GM21717 (cell line): ENCODE data around the gene DSEL.

Experiments
- ATAC-seq: cut with Tn5 transposase; IDR thresholded peaks from one replicate; pipeline ENCODE4 v1.9.1; 2021; ENCODE audit warnings: mild to moderate bottlenecking, moderate library complexity; ENCODE audit not compliant: unreplicated experiment

DSEL gene

DNA sequence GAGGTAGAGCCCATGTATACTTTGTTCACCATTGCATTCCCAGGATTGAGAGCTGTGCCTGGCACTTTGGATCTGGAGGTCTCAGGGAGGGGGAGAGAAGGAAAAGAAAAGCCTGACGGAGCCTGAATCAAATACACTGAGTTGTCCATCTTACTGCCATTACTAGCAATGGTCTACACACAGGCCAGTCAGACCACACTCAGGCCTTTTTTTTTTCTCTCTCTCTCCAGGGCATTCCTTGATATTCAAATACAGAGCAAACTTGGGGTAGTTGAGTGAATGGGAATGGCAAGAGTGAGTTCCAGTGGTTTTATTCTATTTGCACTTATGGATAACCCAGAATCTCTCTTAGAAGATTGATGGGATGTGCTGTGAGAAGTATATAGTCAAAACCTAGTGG, 11.8 kb downstream of the DSEL start:
- ATAC-seq = no peak

GRCh38 chr18:67500522-67501205, 15.9 kb downstream of the DSEL start:
- ATAC-seq = no peak

DNA sequence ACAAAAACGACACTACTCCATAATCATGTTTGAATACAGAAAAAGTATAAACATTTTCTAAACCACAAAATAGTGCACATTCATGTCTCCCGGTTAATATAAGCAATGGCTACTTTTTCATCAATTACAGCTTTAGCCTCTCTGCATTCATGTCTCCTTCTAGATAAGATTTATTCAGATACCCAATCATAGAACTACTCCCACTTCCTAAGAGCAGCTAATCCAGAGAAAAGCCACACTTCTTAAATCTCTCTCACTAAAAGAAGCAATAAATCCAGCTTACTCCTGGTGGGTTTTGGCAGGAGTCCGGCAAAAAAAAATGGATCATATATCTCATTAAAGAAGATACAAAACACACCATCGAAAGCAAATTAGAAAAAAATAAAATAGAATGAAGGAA, 20.1 kb downstream of the DSEL start:
- no peak for ATAC-seq

DNA sequence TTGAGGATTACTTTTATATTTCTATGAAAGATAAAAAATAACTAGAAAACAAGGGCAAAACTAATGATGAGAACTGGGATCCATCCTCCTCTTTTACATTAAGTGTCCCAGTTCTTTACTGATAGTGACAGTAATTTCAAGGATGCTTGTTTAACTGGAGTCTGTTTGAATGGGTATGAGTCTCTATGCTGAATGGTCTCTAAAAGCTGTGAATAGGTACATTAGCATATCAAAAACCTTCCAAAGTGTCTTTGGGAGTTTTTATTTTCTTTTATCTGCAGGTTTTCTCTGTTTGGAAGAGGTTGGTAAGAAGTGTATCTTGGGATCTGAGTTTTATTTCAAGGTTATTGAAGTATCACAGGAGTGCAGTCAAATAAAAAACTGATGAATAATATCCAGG, 30.0 kb downstream of the DSEL start:
- ATAC-seq = no peak

DNA sequence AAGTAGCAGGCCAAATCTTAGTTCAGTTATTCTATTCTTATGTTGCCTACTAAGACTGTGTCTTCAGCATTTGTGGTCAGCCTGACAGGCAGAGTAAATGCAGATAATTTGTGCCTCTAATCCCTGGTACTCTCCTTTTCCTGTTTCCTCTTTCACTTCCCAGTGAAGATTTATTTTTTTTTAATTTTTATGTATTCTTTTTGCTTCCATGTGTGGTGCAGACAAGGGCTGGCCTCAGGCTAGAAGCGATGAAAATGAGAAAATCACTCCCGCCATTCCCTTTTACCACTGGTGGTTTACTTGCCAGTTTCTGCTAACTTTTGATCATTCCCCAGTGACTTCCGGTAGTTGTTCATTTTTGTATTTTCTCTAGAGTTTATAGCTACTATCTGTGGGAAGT, 30.9 kb downstream of the DSEL start:
- ATAC-seq = no peak

DNA sequence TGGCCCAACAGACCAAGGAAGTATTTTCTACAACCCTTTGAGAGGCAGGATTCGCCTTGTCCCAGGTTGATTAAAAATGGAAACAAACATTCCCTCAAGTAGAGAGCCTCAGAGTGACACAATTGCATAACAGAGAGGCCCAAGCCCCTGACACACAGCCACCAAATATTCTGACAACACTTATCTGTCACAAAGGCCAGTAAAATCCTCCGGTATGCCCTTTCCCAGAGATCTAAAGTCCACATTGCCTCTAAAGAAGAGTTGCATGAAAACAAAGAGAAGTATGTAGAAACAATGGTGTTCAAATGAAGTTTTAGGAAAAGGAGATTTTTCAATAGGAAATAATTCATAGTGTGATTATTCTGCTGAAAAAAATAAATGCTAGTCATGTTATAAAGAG, 32.1 kb downstream of the DSEL start:
- ATAC-seq = no peak

DNA sequence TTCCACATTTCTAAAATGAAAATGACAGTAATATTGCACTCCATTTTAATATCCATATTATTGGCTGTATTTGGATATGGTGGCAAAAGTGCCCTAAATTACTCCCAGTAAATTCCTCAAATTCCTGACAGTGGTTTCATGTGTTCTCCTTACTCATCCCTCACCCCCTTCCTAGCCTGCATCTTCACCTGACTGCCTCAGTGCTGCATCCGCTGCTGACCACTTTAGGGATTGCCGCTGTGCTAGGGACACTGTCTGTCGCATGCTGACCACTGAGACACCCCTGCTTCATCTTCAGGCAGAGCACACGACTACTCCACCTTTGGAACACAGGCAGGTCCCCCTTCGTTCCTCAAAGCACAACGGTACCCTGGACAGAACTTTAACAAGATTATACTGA, 32.6 kb downstream of the DSEL start:
- ATAC-seq = no peak

DNA sequence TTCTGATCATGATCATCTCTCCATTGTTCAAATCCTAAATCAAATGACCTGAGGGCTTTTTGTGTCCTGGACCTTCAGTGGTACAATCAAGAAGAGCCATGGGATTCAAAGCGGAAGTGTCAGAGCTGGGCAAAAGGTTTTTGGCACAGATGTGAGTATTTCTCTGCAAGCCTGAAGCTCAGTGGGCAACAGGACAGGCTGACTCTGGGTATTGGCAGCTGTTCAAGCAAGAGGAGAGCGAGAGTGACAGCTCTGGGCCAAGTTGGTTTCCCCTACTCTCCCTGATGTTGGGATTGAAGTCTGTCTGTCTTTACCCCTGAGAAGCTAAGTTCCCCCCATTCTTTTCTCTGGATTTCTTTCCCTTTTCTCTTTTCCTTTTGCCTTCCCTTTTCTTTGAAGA, 33.3 kb downstream of the DSEL start:
- ATAC-seq = no peak

- ATAC-seq = no peak
Measured at GRCh38 chr18:67478249-67478648, 38.3 kb downstream of the DSEL start.

DNA sequence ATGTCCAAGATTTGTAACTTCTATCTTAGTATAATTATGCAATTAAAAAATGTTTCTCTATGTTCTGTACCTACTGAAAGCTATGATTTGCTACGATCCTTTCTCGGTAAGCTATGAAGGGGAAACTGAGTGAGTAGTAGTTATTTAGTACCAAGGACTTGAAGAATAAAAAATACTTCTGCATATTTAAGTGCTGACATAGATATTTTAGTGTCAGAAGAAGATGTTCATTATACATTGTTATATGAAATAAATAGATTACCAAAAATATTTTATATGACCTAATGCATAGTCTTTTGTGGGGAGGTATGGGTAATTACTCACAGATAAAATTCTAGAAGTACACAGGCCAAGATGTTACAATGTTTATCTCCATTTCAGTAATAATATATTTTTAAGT, 39.0 kb downstream of the DSEL start:
- ATAC-seq = no peak

DNA sequence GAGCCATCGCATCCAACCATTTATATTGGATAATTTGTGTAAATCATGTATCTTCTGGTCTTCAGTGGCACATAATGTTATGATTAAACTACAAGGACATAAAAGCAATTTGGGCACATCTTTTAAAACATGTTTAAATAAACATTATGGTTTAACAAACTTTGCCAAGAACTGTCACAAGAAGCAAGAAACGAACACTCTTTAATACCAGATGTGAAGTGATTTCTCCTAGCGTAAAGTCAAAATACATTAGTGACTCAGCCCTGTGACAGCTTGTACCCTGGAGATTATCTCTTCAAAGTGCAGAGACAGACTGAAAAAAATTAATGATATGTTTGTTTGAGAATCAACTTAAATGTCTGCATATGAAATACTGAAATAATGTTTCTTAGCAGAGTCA, 39.9 kb downstream of the DSEL start:
- no peak for ATAC-seq

DNA sequence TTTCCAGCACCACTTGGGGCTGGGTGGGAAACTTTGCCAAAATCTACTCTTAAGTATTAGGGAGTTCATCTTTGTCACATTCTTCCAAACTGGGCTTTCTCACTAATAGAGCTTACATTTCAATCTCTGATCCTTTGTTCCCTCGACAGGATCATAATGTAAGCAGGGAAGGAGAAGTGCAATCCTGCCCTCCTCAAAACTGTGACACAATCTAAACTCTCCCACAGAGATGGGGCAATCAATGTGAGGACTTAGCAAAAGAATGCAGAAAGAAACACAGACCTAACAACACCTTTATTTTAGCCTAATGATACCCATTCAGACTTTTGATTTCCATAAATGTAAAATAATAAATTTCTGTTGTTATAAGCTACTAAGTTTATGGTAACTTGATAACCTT, 40.8 kb downstream of the DSEL start:
- no peak for ATAC-seq

DNA sequence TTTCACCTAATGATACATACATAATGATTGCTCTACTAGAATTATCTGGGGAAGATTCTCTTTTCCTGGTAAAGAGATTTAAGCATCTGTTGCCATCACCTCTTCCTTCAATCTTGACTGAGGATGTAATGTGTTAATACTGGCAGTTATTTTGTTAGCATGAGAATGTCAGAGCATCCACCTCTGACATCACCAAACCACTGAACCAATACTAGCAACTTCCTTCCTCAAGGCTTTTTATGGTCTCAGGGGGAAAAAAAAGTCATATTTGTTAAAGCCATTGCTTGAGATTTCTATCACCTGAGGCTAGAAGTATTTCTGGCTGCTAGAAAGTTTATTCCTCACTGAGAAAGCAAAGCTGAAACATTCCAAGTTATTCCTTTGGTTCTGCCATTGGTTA, 48.5 kb downstream of the DSEL start:
- no peak for ATAC-seq

DNA sequence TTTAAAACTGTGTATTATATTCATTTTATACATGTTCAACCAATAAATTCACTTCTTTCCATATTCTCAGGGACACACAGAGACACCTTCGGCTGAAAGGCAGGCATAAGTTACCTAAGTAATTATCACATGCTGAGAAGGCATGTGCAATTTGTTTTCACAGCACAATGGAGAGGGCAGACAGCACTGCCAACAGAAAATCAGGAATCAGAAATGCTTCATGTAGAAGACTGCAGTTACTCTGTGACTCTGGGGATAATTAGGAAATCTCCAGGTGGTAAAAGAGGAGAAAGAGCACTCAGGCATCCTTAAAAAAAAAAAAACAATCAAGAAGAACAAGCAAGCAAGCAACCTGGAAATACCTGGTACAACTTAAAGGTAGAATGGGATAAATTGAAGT, 49.3 kb downstream of the DSEL start:
- no peak for ATAC-seq

DNA sequence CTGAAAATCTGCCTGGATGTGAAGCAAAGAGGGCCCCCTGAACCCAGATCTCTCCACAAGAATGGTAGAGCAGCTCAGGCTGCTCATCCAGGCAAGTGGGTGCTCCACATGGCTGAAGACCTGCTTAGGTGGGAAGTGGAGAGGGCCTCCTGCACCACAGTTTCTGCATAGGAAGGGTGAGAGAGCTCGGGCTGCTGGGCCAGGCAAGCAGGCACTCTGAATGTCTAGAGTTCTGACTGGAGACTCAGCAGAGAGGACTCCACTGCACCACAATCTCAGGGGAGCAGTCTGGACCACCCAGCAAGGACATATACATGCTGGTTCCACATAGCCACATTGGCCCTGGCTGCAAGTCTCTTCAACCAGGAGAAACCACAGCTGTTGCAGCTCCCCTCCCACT, 52.0 kb downstream of the DSEL start:
- ATAC-seq = no peak

- ATAC-seq = no peak
Measured at GRCh38 chr18:67463829-67464228, 52.7 kb downstream of the DSEL start.

- ATAC-seq = no peak
Measured at GRCh38 chr18:67456711-67457110, 59.8 kb downstream of the DSEL start.
